Natural killer cell treated with Interleukin-12 subunit alpha and Interleukin-12 subunit beta and Interleukin-15 and Interleukin-18, amount 100 ng/mL, for 72 hours (primary cell): ENCODE results near the gene GBP7. TPM values are rescaled to one million over a fixed set of nuclear protein-coding genes. Genes with fewer than 3 reads are reported as not detected.
A peak's percentile ranks its signal among the peaks of the same experiment; 100 is the strongest.

ENCODE experiments used
- ATAC-seq, 2 donors: fragments of 150-1000 bp; cut with Tn5 transposase in 1 of 2; sonication (Bioruptor Pico), chemical (Tn5 transposase) in 1 of 2; 2 replicates each; pipeline ENCODE4 v1.10.0; 2021
- DNase-seq: peaks from one replicate; pipeline ENCODE4 v3.0.0; 2022; ENCODE audit warnings: low spot score
- H3K27ac Mint-ChIP-seq, 2 donors: 1 replicate in 1 of 2; 2 replicates in 1 of 2; pipeline ENCODE4 v1.8.0; 2022; ENCODE audit warnings: mixed read lengths in 2 of 2, mild to moderate bottlenecking in 1 of 2, moderate library complexity in 1 of 2
- H3K27me3 Mint-ChIP-seq, 2 donors: 1 replicate in 1 of 2; 2 replicates in 1 of 2; pipeline ENCODE4 v1.8.0; 2022; ENCODE audit warnings: mixed read lengths in 2 of 2
- H3K36me3 Mint-ChIP-seq: one replicate; pipeline ENCODE4 v1.8.0; 2022; ENCODE audit warnings: mixed read lengths
- H3K4me1 Mint-ChIP-seq, 2 donors: 1 replicate in 1 of 2; 2 replicates in 1 of 2; pipeline ENCODE4 v1.8.0; 2022; ENCODE audit warnings: low read depth in 2 of 2, mixed read lengths in 2 of 2, mild to moderate bottlenecking in 1 of 2
- H3K4me3 Mint-ChIP-seq: one replicate; pipeline ENCODE4 v1.8.0; 2022; ENCODE audit warnings: mixed read lengths
- H3K9me3 Mint-ChIP-seq: 2 replicates; pipeline ENCODE4 v1.8.0; 2022; ENCODE audit warnings: mixed read lengths
- total RNA-seq, 2 donors: library from RNA; stranded (reverse); gene quantifications; one replicate each; pipeline ENCODE4 v1.2.3, GENCODE V29; 2022

The GBP7 gene
- total RNA-seq, 2 donors from 2014 or later, result 1.3 TPM; not detected in 1

DNA sequence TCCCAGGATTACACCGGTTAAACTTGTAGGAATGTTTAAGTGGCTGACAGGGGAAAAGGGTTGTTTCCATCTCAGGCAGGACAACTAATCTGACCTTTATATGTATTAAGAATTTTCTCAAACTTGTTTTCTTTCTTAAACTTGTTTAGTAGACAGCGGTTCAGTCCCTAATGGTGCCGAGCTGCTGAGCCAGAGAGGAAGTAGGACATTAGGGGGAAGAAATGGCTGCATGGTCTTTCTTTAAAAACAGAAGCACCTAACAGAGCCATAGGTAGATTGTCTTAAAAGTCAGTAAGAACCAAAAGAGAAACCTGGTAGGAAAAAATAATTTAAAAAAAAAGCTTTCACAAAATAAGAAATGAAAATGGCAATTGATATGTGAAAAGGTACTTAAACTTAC is 19.7 kb upstream of the GBP7 start:
- H3K27ac Mint-ChIP-seq, result peak overlapping the region; percentile 99 to 100
- H3K4me3 Mint-ChIP-seq, result peak overlapping the region; percentile 94
- peaks cover 55% of the 10 kb centered on the region for H3K36me3 Mint-ChIP-seq
- no peak for ATAC-seq
- no peak for DNase-seq
- no peaks in the 10 kb centered on the region for H3K9me3 Mint-ChIP-seq
- H3K4me1 Mint-ChIP-seq, result peaks cover 55 to 70% of the 10 kb centered on the region in 2 donors
- H3K27me3 Mint-ChIP-seq, result no peaks in the 10 kb centered on the region

DNA sequence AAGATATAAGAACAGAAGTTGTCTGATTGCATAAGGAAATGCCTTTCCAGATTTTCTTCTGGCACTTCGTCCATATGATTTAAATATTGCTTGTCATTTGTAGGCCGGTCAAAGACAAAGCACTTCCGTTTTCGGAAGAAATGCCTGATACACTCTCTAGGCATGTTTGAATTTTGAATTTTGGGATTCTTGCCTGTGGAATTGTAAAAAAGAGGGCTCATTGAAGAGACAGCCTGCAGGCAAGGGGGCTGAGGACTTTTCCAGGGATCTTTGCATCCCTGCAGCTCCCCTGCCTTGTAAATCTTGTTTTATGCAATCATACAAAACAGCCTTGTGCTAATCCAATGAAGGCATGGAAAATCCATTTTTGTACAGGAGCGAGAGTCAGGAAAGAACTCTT is 15.5 kb upstream of the GBP7 start:
- Mint-ChIP-seq H3K4me1 (peaks cover 42 to 47% of the 10 kb centered on the region in 2 donors), H3K27me3 (no peaks in the 10 kb centered on the region)
- ATAC-seq, result no peak

DNA sequence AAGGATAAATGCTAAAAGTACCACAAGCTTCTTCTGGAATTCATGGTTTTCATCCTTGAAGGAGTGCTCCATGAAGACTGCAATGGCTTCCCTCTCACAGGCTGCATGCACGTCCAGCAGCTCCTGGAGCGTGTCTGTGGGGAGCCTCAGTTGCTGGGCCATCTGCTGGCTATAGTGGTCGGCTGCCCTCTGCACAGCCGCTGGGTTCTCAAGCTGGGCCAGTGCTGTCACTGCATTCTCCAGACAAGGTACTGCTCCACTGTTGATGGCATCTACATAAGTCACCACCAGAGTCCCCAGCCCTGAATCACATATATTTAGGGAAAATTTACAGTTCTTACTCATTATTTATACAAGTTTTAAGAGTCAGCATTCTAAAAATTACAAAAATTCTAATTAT is 14.2 kb upstream of the GBP7 start:
- no peaks in the 10 kb centered on the region for H3K9me3 Mint-ChIP-seq
- H3K4me3 Mint-ChIP-seq, result no peak overlapping the region
- no peak for DNase-seq
- peaks cover 29 to 34% of the 10 kb centered on the region in 2 donors for H3K4me1 Mint-ChIP-seq
- H3K36me3 Mint-ChIP-seq, result peaks cover 65% of the 10 kb centered on the region
- ATAC-seq, result no peak
- H3K27ac Mint-ChIP-seq, result no peak overlapping the region
- H3K27me3 Mint-ChIP-seq, result no peaks in the 10 kb centered on the region

More for the DNA sequence above, 15.5 kb upstream of the GBP7 start:
- peaks cover 63% of the 10 kb centered on the region for H3K36me3 Mint-ChIP-seq
- DNase-seq, result no peak
- peak overlapping the region in 1 of 2 donors; percentile 36 for H3K27ac Mint-ChIP-seq
- no peaks in the 10 kb centered on the region for H3K9me3 Mint-ChIP-seq
- H3K4me3 Mint-ChIP-seq, result no peak overlapping the region

DNA sequence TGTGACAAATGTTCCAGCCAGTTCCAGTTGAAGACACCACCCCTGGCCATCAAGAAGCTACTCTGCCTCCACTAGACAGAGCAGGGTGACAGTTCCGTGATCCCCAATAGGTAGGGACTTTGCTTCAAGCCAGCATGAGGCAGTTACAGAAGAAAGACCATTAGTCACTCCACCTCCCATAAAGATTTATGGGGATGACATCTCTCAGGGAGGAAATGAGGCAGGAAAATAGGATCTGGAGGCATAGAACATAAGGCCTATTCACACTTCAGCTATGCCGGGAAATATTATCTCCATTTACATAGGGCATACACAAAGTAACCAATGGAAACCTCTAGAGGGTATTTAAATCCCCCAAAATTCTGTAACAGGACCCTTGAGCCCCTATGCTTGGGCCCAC is 3.5 kb upstream of the GBP7 start:
- Mint-ChIP-seq H3K4me1 (peaks cover 11 to 17% of the 10 kb centered on the region in 2 donors), H3K4me3 (no peak overlapping the region), H3K9me3 (no peaks in the 10 kb centered on the region), H3K27me3 (no peaks in the 10 kb centered on the region), H3K36me3 (peaks cover 28% of the 10 kb centered on the region), H3K27ac (no peak overlapping the region)
- ATAC-seq, result no peak
- no peak for DNase-seq

DNA sequence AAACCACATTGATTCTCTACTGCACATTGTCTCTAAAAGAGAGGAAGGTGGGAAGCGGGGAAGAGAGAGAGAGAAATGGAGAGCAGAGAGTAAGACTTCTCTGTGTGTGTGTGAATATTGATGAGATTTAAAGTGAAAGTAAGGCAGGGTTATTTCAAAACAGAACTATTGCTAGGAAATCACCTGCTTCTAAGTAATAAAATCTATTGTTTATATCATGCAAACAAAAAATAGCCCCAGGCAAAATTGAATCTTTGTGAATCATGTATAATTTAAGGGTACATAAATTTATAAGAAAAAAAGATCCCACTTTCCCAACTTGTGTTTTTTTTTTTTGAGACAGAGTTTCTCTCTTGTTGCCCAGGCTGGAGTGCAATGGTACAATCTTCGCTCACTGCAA is 1.2 kb upstream of the GBP7 start:
- H3K27ac Mint-ChIP-seq, result no peak overlapping the region
- no peak for ATAC-seq

DNA sequence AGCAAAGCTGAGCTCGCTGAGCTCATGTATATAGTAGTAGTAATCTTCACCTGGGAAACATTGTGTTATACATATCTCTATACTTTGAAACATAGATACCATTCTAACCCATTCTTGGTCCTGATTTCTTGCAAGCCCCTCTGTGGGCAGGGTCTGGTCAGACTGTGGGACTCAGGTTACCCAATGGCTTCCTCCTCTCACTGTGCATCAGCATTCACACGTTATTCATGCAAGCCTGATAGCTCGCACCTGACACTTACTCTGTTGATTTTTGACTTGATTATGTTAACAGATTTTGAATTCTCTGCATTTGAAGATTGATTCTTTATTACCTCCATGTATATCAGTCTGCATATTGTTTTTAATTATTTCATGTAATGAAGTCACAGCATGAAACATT is 1.3 kb downstream of the GBP7 start:
- ATAC-seq (no peak), DNase-seq (no peak)
- Mint-ChIP-seq H3K9me3 (no peaks in the 10 kb centered on the region), H3K36me3 (peaks cover 5% of the 10 kb centered on the region), H3K4me3 (no peak overlapping the region), H3K4me1 (peaks cover 13 to 17% of the 10 kb centered on the region in 2 donors), H3K27me3 (no peaks in the 10 kb centered on the region), H3K27ac (no peak overlapping the region)

More for the DNA sequence above, 1.2 kb upstream of the GBP7 start:
- no peak for DNase-seq
- peaks cover 5 to 9% of the 10 kb centered on the region in 2 donors for H3K4me1 Mint-ChIP-seq
- no peaks in the 10 kb centered on the region for H3K27me3 Mint-ChIP-seq
- H3K4me3 Mint-ChIP-seq, result no peak overlapping the region
- H3K36me3 Mint-ChIP-seq, result peaks cover 8% of the 10 kb centered on the region
- no peaks in the 10 kb centered on the region for H3K9me3 Mint-ChIP-seq

DNA sequence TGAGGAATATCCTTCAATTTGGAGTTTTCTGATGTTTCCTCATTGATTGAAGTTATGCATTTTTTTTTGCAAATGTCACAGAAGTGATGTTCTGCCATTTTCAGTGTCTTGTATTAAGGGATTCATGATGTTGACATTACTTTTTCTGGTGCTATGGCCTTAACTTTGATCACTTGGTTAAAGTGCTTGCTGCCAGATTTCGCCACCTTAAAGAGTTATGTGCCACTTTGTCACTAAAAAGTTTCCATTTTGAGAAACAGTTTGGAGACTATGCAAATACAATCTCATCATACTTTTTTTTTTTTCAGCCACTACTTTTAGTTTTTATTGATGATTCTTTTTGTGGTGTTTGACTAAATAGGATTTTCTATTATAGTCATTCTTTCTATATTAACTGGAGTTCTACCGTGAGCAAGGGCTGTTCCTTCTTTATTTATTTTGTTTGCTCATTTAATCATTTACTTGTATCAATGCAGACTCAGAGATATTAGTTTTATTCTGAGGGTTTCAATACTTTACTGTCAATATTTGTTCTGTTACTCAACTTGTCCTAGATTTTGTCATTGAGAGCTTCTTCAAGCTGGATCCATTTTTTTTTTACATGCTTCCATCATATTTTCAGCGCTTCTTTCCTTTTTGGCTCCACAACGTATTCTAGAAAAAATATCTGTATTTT is 3.2 kb downstream of the GBP7 start:
- Mint-ChIP-seq H3K4me1 (peaks cover 13 to 17% of the 10 kb centered on the region in 2 donors), H3K9me3 (no peaks in the 10 kb centered on the region), H3K27ac (no peak overlapping the region), H3K36me3 (peaks cover 5% of the 10 kb centered on the region), H3K4me3 (no peak overlapping the region), H3K27me3 (no peaks in the 10 kb centered on the region)
- DNase-seq (no peak), ATAC-seq (no peak)

DNA sequence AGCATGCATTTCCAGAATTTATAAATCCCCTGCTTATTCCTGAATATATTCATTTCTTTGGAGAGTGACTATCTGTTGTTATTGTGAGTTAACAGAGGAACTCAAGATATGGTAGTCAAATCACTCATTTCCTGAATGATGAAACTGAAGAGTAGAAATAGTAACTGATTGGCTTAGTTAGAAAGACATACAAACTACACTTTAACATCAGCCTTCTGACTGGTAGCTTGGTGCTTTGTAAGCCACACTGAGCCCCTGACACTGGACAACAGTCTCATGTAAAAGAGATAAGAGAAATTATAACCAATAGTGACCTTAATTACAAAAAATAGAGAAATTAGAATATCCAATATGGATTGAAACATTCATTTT is 4.8 kb downstream of the GBP7 start:
- peak overlapping the region; percentile 34 to 71 for H3K27ac Mint-ChIP-seq
- ATAC-seq, result peak in 1 of 2 donors; percentile 83
- DNase-seq, result no peak
- peaks cover 5% of the 10 kb centered on the region for H3K36me3 Mint-ChIP-seq
- H3K4me1 Mint-ChIP-seq, result peaks cover 10 to 12% of the 10 kb centered on the region in 2 donors
- no peaks in the 10 kb centered on the region for H3K27me3 Mint-ChIP-seq
- H3K9me3 Mint-ChIP-seq, result no peaks in the 10 kb centered on the region
- peak overlapping the region; percentile 59 for H3K4me3 Mint-ChIP-seq

DNA sequence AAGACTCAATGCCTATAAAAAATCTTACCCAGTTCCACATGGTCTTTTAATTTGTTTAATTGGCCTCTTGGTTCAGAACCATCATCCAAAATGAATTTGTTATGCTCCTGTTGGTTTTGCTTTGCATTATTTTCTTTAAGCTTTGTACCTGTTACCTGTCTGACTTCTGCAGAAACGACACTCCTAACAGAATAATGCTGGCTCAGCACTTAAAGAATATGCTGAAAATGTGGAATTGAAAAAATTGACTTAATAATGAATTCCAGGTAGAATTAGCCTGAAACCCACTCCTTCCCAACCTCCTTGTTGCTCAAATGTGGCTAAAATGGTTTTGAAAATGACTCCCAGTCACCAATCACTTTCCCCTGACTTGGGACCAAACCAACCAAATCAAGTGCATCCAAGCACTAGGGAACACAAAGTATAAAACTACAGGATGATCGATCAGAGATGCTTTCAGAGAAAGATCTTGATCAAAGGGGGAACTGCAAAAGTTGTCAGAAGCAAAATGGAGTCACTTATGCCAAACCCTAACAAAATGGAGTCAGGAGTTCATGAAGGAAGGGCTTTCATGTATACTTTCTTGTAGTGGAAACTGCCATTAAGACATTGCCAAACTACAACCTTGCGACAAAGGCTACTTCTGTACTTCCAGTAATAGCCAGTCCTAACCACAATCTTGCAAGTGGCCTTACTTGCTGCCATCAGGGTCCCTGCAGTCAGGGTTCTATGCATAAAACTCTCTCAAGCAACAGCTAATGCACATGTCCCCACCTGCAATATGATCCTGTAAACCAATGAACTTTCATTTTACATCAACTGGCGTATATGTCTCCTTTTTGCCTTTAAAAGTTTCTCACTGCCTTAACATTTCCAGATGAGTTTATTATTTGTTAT is 5.4 kb downstream of the GBP7 start:
- H3K27ac Mint-ChIP-seq, result peak overlapping the region; percentile 34 to 71
- H3K4me1 Mint-ChIP-seq, result peaks cover 10 to 12% of the 10 kb centered on the region in 2 donors
- peak in 1 of 2 donors; percentile 58 for ATAC-seq
- H3K9me3 Mint-ChIP-seq, result no peaks in the 10 kb centered on the region
- peaks cover 5% of the 10 kb centered on the region for H3K36me3 Mint-ChIP-seq
- H3K27me3 Mint-ChIP-seq, result no peaks in the 10 kb centered on the region
- no peak for DNase-seq
- peak overlapping the region; percentile 59 for H3K4me3 Mint-ChIP-seq

DNA sequence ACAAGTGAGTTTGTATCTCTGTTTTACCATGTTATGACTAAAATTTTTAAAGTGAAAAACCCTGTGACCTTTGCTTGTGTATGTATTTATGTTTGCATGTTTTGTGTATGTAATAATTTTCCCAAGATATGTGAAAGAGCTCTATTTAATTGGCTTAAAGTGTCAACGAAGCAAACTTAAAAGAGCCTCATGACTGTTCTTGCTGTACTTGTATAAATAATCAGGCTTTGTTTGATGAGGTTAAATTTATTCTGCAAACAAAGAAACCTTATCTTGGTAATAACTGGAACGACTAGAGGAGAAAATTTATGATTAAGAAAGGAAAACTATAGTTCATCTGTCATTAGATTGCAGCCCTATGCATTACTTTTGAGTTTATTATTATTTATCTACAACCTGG is 6.6 kb downstream of the GBP7 start:
- no peak for DNase-seq
- ATAC-seq, result no peak
- peaks cover 5% of the 10 kb centered on the region for H3K36me3 Mint-ChIP-seq

DNA sequence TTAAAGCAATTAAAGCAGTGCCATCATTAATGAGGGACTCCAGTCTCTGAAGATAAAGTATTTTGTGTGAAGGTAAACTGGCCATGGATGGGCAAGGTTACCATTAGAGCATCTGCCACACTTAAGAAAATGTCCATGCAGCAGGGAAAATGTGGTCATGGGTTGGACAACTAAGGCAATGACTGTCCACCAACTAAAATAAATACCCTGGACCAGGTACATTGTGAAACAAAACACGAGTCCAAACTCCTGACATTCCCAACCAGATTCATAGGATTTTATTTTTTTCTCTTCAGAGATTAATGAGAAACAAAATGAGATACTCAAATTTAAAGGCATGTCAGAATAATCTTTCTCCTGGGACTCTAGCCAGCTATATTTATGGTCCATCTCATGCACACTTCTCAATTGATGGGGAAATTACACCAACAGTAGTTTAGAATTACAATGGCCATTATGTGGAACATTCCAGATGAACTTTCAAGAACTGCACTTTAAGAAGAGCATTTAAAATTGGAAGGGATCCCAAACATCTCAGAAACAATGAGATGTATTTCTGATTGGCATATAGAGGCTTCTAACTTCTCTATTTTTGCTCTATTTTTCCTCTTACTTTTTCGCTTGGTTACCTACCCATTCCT is 8.1 kb downstream of the GBP7 start:
- no peak overlapping the region for H3K4me3 Mint-ChIP-seq
- no peak for DNase-seq
- H3K4me1 Mint-ChIP-seq, result peaks cover 10 to 12% of the 10 kb centered on the region in 2 donors
- peaks cover 5% of the 10 kb centered on the region for H3K36me3 Mint-ChIP-seq
- H3K9me3 Mint-ChIP-seq, result no peaks in the 10 kb centered on the region
- no peaks in the 10 kb centered on the region for H3K27me3 Mint-ChIP-seq
- no peak for ATAC-seq
- no peak overlapping the region for H3K27ac Mint-ChIP-seq

More for the DNA sequence above, 6.6 kb downstream of the GBP7 start:
- Mint-ChIP-seq H3K27ac (no peak overlapping the region), H3K4me1 (peaks cover 10 to 12% of the 10 kb centered on the region in 2 donors), H3K4me3 (no peak overlapping the region), H3K9me3 (no peaks in the 10 kb centered on the region), H3K27me3 (no peaks in the 10 kb centered on the region)

DNA sequence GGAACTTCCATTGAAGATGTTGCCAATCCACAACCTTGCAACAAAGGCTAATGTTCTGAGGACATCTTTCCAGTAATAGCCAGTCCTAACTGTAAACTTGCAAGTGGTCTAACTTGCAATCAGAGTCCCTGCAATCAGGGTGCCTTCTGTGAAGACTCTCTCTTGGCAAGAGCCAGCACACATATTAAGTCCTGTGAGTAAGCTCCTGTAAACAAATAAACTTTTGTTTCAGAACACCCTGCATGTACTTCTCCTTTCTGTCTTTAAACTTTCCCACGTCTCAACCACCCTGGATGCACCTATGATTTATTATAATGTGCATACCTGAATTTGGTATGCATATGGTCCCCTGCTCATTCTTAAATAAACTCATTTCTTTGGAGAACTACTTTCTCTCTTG is 9.1 kb downstream of the GBP7 start:
- Mint-ChIP-seq H3K4me3 (no peak overlapping the region), H3K27me3 (no peaks in the 10 kb centered on the region), H3K36me3 (peaks cover 7% of the 10 kb centered on the region), H3K9me3 (no peaks in the 10 kb centered on the region), H3K4me1 (peaks cover 8 to 12% of the 10 kb centered on the region in 2 donors), H3K27ac (no peak overlapping the region)
- ATAC-seq (no peak), DNase-seq (no peak)

DNA sequence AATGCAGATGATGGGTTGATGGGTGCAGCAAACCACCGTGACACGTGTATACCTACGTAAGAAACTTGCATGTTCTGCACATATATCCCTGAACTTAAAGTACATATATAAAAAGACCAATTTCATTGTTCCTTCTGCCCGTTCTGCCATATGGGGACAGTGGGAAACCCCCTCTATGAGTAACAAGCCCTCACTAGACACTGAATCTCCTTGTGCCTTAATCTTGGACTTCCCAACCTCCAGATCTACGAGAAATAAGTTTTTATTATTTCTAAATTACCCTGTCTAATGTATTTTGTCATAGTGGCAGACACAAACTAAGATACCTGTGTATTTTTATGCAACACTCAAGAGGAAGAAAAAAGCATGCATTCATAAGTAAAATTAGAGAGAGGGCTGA is 10.0 kb downstream of the GBP7 start:
- Mint-ChIP-seq H3K9me3 (no peaks in the 10 kb centered on the region), H3K27me3 (no peaks in the 10 kb centered on the region), H3K27ac (no peak overlapping the region), H3K36me3 (peaks cover 16% of the 10 kb centered on the region), H3K4me3 (no peak overlapping the region), H3K4me1 (peaks cover 4 to 8% of the 10 kb centered on the region in 2 donors)
- ATAC-seq, result no peak
- no peak for DNase-seq

DNA sequence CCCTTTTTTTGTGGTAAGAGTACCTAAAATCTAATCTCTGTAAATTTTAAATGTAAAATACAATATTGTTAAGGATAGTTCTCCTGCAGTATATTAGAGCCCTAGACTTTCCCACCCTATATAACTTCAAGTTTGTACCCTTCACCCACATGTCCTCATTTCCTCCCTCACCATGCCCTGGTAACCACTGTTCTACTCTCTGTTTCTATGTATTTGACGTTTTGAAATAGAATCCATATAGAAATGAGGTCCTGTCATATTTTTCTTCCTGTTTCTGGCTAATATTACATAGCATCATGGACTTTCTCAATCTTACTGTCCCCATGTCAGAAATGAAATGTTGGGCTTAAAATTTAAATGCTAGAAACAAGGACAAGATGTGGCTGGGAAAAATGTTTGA is 24.8 kb downstream of the GBP7 start:
- Mint-ChIP-seq H3K9me3 (peaks cover 6% of the 10 kb centered on the region), H3K36me3 (peaks cover 6% of the 10 kb centered on the region), H3K27me3 (peaks cover 0 to 2% of the 10 kb centered on the region in 2 donors), H3K4me1 (peaks cover 11 to 18% of the 10 kb centered on the region in 2 donors), H3K4me3 (no peak overlapping the region), H3K27ac (no peak overlapping the region)
- ATAC-seq, result no peak
- DNase-seq, result no peak
